PC-9 (cell line): ENCODE measurements around the gene H6PD.

Experiments
- EZH2 ChIP-seq: fragments of 200-600 bp; sonication (generic); IDR thresholded peaks from 2 replicates; pipeline ENCODE4 v1.8.0; 2017; ENCODE audit warnings: antibody characterized with exemption, low read depth
- TF ChIP-seq, protein P1 (sequence below): fragments of 200-600 bp; sonication (generic); conservative IDR thresholded peaks from 2 replicates; pipeline ENCODE4 v1.6.1; 2017; ENCODE audit warnings: mixed run types, antibody characterized with exemption, mild to moderate bottlenecking, moderate library complexity

DNA sequence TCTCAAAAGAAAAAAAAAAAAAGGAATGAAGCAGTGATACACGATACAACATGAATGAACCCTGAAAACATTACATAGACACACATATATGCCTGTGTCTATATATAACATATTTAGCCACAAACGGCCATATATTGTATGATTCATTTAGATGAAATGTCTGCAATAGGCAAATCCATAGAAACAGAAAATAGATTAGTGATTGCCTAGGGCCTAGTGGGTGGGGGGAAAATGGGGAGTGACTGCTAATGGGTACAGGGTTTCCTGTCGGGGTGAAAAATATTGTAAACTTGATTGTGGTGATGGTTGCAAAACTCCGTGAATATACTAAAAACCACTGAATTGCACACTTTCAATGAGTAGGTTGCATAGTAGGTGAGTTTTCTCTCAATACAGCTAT lies 6.0 kb upstream of the H6PD start:
- TF ChIP-seq, protein P1, sequence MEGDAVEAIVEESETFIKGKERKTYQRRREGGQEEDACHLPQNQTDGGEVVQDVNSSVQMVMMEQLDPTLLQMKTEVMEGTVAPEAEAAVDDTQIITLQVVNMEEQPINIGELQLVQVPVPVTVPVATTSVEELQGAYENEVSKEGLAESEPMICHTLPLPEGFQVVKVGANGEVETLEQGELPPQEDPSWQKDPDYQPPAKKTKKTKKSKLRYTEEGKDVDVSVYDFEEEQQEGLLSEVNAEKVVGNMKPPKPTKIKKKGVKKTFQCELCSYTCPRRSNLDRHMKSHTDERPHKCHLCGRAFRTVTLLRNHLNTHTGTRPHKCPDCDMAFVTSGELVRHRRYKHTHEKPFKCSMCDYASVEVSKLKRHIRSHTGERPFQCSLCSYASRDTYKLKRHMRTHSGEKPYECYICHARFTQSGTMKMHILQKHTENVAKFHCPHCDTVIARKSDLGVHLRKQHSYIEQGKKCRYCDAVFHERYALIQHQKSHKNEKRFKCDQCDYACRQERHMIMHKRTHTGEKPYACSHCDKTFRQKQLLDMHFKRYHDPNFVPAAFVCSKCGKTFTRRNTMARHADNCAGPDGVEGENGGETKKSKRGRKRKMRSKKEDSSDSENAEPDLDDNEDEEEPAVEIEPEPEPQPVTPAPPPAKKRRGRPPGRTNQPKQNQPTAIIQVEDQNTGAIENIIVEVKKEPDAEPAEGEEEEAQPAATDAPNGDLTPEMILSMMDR: no peak
- TF ChIP-seq EZH2: no peak
